Upper lobe of left lung (tissue), 4 donors: ENCODE results near the gene CEP72.
"Not testable (repeated sequence)": the region's sequence is repeated elsewhere in the genome, so short reads cannot be mapped to it uniquely, and the experiment has no call there.

Source experiments
- CTCF ChIP-seq, 6 experiments: fragments of 450-650 bp in 4 of 6; fragments of 200-600 bp in 2 of 6; sonication (generic) in 2 of 6; IDR thresholded peaks; one replicate each; pipeline ENCODE4 v1.5.1; 2016 to 2019; ENCODE audit warnings: antibody characterized with exemption in 6 of 6
- EP300 ChIP-seq, 4 donors: sonication (generic); formaldehyde crosslinking; IDR thresholded peaks; one replicate each; pipeline ENCODE4 v1.5.1; 2017; ENCODE audit warnings: antibody characterized with exemption in 4 of 4, control low read depth in 2 of 4

GRCh38 chr5:679166-679895, 67.2 kb downstream of the CEP72 start:
- not testable (repeated sequence) for TF ChIP-seq EP300, CTCF (IDR thresholded peaks at IDR 0.05)
